HepG2 (cell line): ENCODE results near the gene PLXNA3. TPM values are rescaled to one million over a fixed set of nuclear protein-coding genes. Genes with fewer than 3 reads are reported as not detected.

Source experiments
- AGO1 ChIP-seq: fragments of 200-400 bp; formaldehyde crosslinking; IDR thresholded peaks from 2 replicates; pipeline ENCODE4 v1.6.1; 2017; ENCODE audit warnings: mild to moderate bottlenecking, low read depth, low read length, moderate library complexity; ENCODE audit not compliant: poor library complexity, severe bottlenecking
- ARNT ChIP-seq: fragments of 450-650 bp; IDR thresholded peaks from 2 replicates; pipeline ENCODE4 v1.6.1; 2017
- ATF7-NPFF ChIP-seq: sonication (generic); formaldehyde crosslinking; IDR thresholded peaks from 2 replicates; pipeline ENCODE4 v1.8.1; 2023; ENCODE audit warnings: mild to moderate bottlenecking, low read depth, missing genetic modification reagents, moderate library complexity
- BORCS8-MEF2B ChIP-seq: sonication (generic); formaldehyde crosslinking; IDR thresholded peaks from 2 replicates; pipeline ENCODE4 v1.8.0; 2022; ENCODE audit warnings: mild to moderate bottlenecking, missing genetic modification reagents
- HNRNPLL ChIP-seq: fragments of 200-400 bp; formaldehyde crosslinking; IDR thresholded peaks from 2 replicates; pipeline ENCODE4 v1.6.1; 2017; ENCODE audit warnings: mild to moderate bottlenecking, low read depth, low read length; ENCODE audit not compliant: poor library complexity, severe bottlenecking
- PHF8 ChIP-seq: sonication (generic); formaldehyde crosslinking; IDR thresholded peaks from 2 replicates; pipeline ENCODE4 v1.5.0; 2020; ENCODE audit warnings: missing genetic modification reagents
- POLR2G ChIP-seq: fragments of 200-400 bp; formaldehyde crosslinking; IDR thresholded peaks from 2 replicates; pipeline ENCODE4 v1.6.1; 2018; ENCODE audit warnings: mild to moderate bottlenecking, low read depth, low read length, moderate library complexity
- RBFOX2 ChIP-seq: fragments of 200-400 bp; formaldehyde crosslinking; IDR thresholded peaks from 2 replicates; pipeline ENCODE4 v1.6.1; 2017; ENCODE audit warnings: low read depth, mild to moderate bottlenecking, low read length
- SKI ChIP-seq: fragments of 450-650 bp; IDR thresholded peaks from one replicate; pipeline ENCODE4 v1.6.1; 2018; ENCODE audit warnings: mild to moderate bottlenecking; ENCODE audit not compliant: partially characterized antibody
- STAG1 ChIP-seq: sonication (generic); formaldehyde crosslinking; IDR thresholded peaks from 2 replicates; pipeline ENCODE4 v1.4.0; 2020; ENCODE audit warnings: missing genetic modification reagents
- SYNCRIP ChIP-seq: fragments of 200-400 bp; formaldehyde crosslinking; IDR thresholded peaks from 2 replicates; pipeline ENCODE4 v1.6.1; 2018; ENCODE audit warnings: mild to moderate bottlenecking, low read depth, low read length; ENCODE audit not compliant: insufficient read depth
- TCF12 ChIP-seq, 2 experiments: fragments of 450-650 bp in 1 of 2; sonication (generic) in 1 of 2; formaldehyde crosslinking in 1 of 2; IDR thresholded peaks; 2 replicates each; pipeline versions ENCODE4 v1.6.1 to v1.8.0; 2017 to 2022; ENCODE audit warnings: antibody characterized with exemption in 1 of 2, mild to moderate bottlenecking in 1 of 2, missing genetic modification reagents in 1 of 2, moderate library complexity in 1 of 2
- ZFY ChIP-seq: sonication (generic); formaldehyde crosslinking; IDR thresholded peaks from 2 replicates; pipeline ENCODE4 v1.4.0; 2020; ENCODE audit warnings: missing genetic modification reagents
- ZNF20 ChIP-seq: sonication (generic); formaldehyde crosslinking; IDR thresholded peaks from 2 replicates; pipeline ENCODE4 v1.4.0; 2020; ENCODE audit warnings: mild to moderate bottlenecking, moderate library complexity, missing genetic modification reagents
- ZNF672 ChIP-seq: sonication (generic); formaldehyde crosslinking; IDR thresholded peaks from 2 replicates; pipeline ENCODE4 v1.8.1; 2022; ENCODE audit warnings: missing genetic modification reagents
- polyA plus RNA-seq, 8 experiments: library from polyadenylated mRNA; depleted of rRNA in 3 of 8; stranded (reverse) in 7 of 8; unstranded in 1 of 8; fragments of >200 nt; fragmentation: Illumina TruSeq in 4 of 8; extraction: Trizol in 4 of 8; gene quantifications; 2 replicates each; pipeline versions ENCODE4 v1.2.1 to v1.2.3, GENCODE V29; 2011 to 2016; ENCODE audit warnings: low read depth in 4 of 8, missing spikeins in 1 of 8, mixed read lengths in 1 of 8; ENCODE audit not compliant: insufficient read depth in 1 of 8
- total RNA-seq, 5 experiments: library from RNA; depleted of rRNA; stranded (reverse); fragments of >200 nt; fragmentation: Illumina TruSeq; extraction: Trizol; gene quantifications; 2 replicates each; pipeline ENCODE4 v1.2.3, GENCODE V29; 2016; ENCODE audit warnings: low read depth in 1 of 5
- TF ChIP-seq, protein P1 (sequence below): fragments of 450-650 bp; IDR thresholded peaks from 2 replicates; pipeline ENCODE4 v1.6.1; 2017
- TF ChIP-seq, protein P2 (sequence below): IDR thresholded peaks from 2 replicates; pipeline ENCODE4 v1.6.1; 2016; ENCODE audit warnings: mild to moderate bottlenecking, missing biosample characterization, missing genetic modification reagents
- TF ChIP-seq, protein P3 (sequence below): sonication (generic); formaldehyde crosslinking; IDR thresholded peaks from 2 replicates; pipeline ENCODE4 v1.8.0; 2022; ENCODE audit warnings: missing genetic modification reagents, mild to moderate bottlenecking, inconsistent platforms, borderline replicate concordance
- TF ChIP-seq, protein P4 (sequence below): sonication (generic); formaldehyde crosslinking; IDR thresholded peaks from 2 replicates; pipeline ENCODE4 v1.5.0; 2020; ENCODE audit warnings: mild to moderate bottlenecking, missing genetic modification reagents, borderline replicate concordance
- TF ChIP-seq, protein P5 (sequence below): sonication (generic); formaldehyde crosslinking; IDR thresholded peaks from 2 replicates; pipeline ENCODE4 v1.8.0; 2022; ENCODE audit warnings: low read depth, missing genetic modification reagents

The PLXNA3 gene
- total and polyA plus RNA-seq, 2 of the 13 experiments (the other 11 are each of a cell fraction or from before 2014, with no cell fraction given), result 5.8 to 20.6 TPM

DNA sequence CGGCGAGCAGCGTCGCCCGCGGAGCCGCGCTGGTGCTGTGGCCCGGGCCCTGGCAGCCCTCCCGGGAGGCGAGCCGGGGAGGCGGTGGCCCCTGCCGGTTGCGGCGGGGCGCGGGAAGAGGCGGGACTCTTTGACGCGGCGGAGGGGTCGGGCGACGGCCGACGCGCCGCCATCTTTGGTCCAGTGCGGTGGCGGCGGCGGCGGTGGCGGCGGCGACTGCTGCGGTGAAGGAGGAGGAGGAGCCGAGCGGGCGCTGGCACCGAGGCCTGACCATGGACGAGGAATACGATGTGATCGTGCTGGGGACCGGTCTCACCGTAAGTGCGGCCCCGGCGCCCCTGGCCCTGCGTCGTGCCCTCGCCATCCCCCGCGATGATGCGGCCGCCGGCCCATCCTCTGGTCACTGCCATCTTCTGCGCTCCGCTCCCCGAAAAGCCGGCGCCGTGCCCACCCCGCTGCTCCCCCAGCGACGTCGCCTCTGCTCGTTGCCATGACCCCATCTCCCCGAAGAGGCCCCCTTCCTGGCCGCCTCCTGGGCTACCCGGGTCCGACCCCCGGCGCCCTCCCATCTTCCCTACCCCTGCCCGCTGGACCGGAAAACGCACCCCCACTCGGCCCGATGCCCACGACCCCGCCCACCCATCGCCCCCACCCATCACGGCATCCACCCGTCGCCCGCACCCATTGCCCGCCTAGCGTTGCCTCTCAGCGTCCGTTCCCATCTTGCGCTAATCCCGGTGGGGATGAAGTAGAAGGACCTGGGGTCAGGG is 20.9 kb upstream of the PLXNA3 start, which contains the start of gene GDI1 (continued):
- TF ChIP-seq ATF7-NPFF (CRISPR knock-in tag), result peak; percentile 34; the same call in 1 of the 2 replicates
- no peak for TF ChIP-seq ARNT
- peak; percentile 72 for TF ChIP-seq RBFOX2
- TF ChIP-seq, protein P1, sequence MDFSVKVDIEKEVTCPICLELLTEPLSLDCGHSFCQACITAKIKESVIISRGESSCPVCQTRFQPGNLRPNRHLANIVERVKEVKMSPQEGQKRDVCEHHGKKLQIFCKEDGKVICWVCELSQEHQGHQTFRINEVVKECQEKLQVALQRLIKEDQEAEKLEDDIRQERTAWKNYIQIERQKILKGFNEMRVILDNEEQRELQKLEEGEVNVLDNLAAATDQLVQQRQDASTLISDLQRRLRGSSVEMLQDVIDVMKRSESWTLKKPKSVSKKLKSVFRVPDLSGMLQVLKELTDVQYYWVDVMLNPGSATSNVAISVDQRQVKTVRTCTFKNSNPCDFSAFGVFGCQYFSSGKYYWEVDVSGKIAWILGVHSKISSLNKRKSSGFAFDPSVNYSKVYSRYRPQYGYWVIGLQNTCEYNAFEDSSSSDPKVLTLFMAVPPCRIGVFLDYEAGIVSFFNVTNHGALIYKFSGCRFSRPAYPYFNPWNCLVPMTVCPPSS, result no peak
- TF ChIP-seq TCF12 (IDR thresholded peaks at IDR 0.05), result no peak
- 0 out of 2 replicates have a peak, but pooled peaks have one; percentile 35 for TF ChIP-seq TCF12 (CRISPR knock-in tag; IDR thresholded peaks at IDR 0.05)
- TF ChIP-seq, protein P2, sequence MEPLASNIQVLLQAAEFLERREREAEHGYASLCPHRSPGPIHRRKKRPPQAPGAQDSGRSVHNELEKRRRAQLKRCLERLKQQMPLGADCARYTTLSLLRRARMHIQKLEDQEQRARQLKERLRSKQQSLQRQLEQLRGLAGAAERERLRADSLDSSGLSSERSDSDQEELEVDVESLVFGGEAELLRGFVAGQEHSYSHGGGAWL (CRISPR knock-in tag), result no peak
- TF ChIP-seq POLR2G, result peak; percentile 63
- 0 out of 2 replicates have a peak, but pooled peaks have one; percentile 33 for TF ChIP-seq ZFY (CRISPR knock-in tag)
- TF ChIP-seq, protein P3, sequence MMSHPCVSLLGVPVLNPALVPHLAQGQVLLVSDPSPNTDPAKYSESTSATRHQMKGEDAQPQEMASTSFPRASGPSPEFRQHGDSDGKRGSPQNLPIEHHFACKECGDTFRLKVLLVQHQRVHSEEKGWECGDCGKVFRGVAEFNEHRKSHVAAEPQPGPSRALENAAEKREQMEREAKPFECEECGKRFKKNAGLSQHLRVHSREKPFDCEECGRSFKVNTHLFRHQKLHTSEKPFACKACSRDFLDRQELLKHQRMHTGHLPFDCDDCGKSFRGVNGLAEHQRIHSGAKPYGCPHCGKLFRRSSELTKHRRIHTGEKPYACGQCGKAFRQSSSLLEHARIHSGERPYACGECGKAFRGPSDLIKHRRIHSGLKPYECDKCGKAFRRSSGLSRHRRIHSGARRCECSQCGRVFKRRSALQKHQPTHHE (CRISPR knock-in tag), result no peak
- TF ChIP-seq, protein P4, sequence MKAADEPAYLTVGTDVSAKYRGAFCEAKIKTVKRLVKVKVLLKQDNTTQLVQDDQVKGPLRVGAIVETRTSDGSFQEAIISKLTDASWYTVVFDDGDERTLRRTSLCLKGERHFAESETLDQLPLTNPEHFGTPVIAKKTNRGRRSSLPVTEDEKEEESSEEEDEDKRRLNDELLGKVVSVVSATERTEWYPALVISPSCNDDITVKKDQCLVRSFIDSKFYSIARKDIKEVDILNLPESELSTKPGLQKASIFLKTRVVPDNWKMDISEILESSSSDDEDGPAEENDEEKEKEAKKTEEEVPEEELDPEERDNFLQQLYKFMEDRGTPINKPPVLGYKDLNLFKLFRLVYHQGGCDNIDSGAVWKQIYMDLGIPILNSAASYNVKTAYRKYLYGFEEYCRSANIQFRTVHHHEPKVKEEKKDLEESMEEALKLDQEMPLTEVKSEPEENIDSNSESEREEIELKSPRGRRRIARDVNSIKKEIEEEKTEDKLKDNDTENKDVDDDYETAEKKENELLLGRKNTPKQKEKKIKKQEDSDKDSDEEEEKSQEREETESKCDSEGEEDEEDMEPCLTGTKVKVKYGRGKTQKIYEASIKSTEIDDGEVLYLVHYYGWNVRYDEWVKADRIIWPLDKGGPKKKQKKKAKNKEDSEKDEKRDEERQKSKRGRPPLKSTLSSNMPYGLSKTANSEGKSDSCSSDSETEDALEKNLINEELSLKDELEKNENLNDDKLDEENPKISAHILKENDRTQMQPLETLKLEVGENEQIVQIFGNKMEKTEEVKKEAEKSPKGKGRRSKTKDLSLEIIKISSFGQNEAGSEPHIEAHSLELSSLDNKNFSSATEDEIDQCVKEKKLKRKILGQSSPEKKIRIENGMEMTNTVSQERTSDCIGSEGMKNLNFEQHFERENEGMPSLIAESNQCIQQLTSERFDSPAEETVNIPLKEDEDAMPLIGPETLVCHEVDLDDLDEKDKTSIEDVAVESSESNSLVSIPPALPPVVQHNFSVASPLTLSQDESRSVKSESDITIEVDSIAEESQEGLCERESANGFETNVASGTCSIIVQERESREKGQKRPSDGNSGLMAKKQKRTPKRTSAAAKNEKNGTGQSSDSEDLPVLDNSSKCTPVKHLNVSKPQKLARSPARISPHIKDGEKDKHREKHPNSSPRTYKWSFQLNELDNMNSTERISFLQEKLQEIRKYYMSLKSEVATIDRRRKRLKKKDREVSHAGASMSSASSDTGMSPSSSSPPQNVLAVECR (CRISPR knock-in tag), result peak; percentile 64; the same call in 1 of the 2 replicates
- no peak for TF ChIP-seq ZNF20 (CRISPR knock-in tag)
- TF ChIP-seq HNRNPLL, result peak; percentile 20
- no peak for TF ChIP-seq BORCS8-MEF2B (CRISPR knock-in tag)
- TF ChIP-seq, protein P5, sequence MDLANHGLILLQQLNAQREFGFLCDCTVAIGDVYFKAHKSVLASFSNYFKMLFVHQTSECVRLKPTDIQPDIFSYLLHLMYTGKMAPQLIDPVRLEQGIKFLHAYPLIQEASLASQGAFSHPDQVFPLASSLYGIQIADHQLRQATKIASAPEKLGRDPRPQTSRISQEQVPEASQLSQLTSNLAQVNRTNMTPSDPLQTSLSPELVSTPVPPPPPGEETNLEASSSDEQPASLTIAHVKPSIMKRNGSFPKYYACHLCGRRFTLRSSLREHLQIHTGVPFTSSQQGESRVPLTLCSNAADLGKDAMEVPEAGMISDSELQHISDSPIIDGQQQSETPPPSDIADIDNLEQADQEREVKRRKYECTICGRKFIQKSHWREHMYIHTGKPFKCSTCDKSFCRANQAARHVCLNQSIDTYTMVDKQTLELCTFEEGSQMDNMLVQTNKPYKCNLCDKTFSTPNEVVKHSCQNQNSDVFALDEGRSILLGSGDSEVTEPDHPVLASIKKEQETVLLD (CRISPR knock-in tag), result 0 out of 2 replicates have a peak, but pooled peaks have one; percentile 29
- no peak for TF ChIP-seq ZNF672 (CRISPR knock-in tag)
- peak; percentile 76 for TF ChIP-seq AGO1
- TF ChIP-seq SKI, result peak; percentile 66
- no peak for TF ChIP-seq SYNCRIP
- peak; percentile 47; the same call in 1 of the 2 replicates for TF ChIP-seq PHF8 (CRISPR knock-in tag)
- TF ChIP-seq STAG1, result no peak
